ENCODE data around the gene C3orf18.

DNA sequence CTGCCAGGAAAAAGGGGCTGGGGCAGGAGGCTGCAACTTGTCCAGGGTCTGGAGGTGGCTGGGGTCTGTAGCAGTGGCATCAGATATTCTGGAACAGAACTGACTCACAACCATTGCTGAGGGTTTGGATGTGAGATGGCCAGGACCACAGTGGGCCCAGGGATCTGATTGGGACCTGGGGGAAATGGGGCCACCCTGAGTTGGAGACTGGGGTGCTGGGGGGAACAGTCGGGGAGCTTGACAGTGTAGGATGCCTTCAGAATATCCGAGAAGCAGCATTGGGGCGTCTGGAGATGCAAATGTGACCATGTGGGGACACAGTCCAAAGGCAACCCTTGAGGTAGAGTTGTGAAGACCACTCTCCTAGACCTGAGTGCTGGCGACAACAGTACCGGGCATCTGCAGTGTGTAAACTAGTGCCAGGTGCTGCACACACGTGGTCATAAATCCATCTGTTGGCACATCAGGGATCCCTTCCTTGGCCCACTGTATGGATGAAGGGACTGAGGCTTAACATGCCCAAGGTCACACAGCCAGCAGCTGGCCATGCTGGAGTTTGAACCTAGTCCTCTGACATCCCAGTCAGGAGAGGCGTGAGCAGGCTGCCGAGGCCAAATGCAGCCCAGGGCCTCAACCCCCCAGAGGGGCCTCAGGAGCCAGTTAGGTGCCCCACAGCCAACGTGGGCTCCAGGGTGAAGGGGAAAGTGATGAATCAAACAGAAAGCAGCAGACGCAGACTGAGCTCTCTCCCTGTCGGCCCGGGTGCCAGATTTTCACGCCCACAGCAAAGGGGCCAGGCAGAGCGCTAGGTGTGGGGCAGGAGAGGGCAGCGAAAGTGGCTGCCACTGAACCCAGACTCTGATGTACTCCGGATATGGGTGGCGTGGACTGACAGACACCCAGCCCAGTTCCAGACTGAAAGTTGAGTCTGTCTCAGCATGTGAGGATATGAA is 20.5 kb upstream of the C3orf18 start:
- TF ChIP-seq EP300 (IDR thresholded peaks at IDR 0.05) (no peak), POLR2A (IDR thresholded peaks at IDR 0.05; ENCODE audit: low read depth) (no peak)
- TF ChIP-seq, protein P1, sequence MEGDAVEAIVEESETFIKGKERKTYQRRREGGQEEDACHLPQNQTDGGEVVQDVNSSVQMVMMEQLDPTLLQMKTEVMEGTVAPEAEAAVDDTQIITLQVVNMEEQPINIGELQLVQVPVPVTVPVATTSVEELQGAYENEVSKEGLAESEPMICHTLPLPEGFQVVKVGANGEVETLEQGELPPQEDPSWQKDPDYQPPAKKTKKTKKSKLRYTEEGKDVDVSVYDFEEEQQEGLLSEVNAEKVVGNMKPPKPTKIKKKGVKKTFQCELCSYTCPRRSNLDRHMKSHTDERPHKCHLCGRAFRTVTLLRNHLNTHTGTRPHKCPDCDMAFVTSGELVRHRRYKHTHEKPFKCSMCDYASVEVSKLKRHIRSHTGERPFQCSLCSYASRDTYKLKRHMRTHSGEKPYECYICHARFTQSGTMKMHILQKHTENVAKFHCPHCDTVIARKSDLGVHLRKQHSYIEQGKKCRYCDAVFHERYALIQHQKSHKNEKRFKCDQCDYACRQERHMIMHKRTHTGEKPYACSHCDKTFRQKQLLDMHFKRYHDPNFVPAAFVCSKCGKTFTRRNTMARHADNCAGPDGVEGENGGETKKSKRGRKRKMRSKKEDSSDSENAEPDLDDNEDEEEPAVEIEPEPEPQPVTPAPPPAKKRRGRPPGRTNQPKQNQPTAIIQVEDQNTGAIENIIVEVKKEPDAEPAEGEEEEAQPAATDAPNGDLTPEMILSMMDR (IDR thresholded peaks at IDR 0.05): no peak

All from esophagus muscularis mucosa (tissue), 4 donors.